ENCODE results near the gene CFAP61. TPM values are rescaled to one million over a fixed set of nuclear protein-coding genes. Genes with fewer than 3 reads are reported as not detected.

Gene CFAP61
- total RNA-seq, 4 donors from 2014 or later: 0.19 to 1.4 (median 1.1) TPM

- 91 to 94% methylated on average over 5 of the region's 5 CpGs for WGBS, 2 donors
- no peak overlapping the region for H3K4me3 ChIP-seq (ENCODE audit: low read depth, poor library complexity, severe bottlenecking)
- no peak for DNase-seq (ENCODE audit: low spot score in 2 of 2)
- TF ChIP-seq POLR2A (IDR thresholded peaks at IDR 0.05) (no peak), CTCF (IDR thresholded peaks at IDR 0.05) (no peak)
- intact Hi-C loops (cut with DNase I; ENCODE audit: low total_unique reads): no loop called here
Measured at GRCh38 chr20:20212675-20213096, 160.4 kb downstream of the CFAP61 start.

GRCh38 chr20:20213526-20214121, 161.3 kb downstream of the CFAP61 start:
- DNase-seq (ENCODE audit: low spot score in 2 of 2): no peak
- no peak overlapping the region for H3K4me3 ChIP-seq (ENCODE audit: low read depth, poor library complexity, severe bottlenecking)
- no peak for TF ChIP-seq CTCF (IDR thresholded peaks at IDR 0.05)
- TF ChIP-seq POLR2A (IDR thresholded peaks at IDR 0.05): no peak
- 82 to 83% methylated on average over 5 of the region's 5 CpGs for WGBS, 2 donors
- intact Hi-C loops (cut with DNase I; ENCODE audit: low total_unique reads): no loop called here

GRCh38 chr20:20214757-20215275, 162.5 kb downstream of the CFAP61 start:
- DNase-seq (ENCODE audit: low spot score in 2 of 2): no peak
- TF ChIP-seq CTCF (IDR thresholded peaks at IDR 0.05): no peak
- TF ChIP-seq POLR2A (IDR thresholded peaks at IDR 0.05): no peak
- intact Hi-C loops (cut with DNase I; ENCODE audit: low total_unique reads): no loop called here
- H3K4me3 ChIP-seq (ENCODE audit: low read depth, poor library complexity, severe bottlenecking): no peak overlapping the region
- 52 to 61% methylated on average over 7 of the region's 7 CpGs for WGBS, 2 donors

GRCh38 chr20:20215976-20216727, 163.8 kb downstream of the CFAP61 start:
- H3K4me3 ChIP-seq (ENCODE audit: low read depth, poor library complexity, severe bottlenecking): no peak overlapping the region
- DNase-seq (ENCODE audit: low spot score in 2 of 2): no peak
- 59 to 60% methylated on average over 12 of the region's 12 CpGs for WGBS, 2 donors
- TF ChIP-seq CTCF (IDR thresholded peaks at IDR 0.05): no peak
- TF ChIP-seq POLR2A (IDR thresholded peaks at IDR 0.05): no peak
- intact Hi-C loops (cut with DNase I; ENCODE audit: low total_unique reads): no loop called here

GRCh38 chr20:20216941-20217340, 164.6 kb downstream of the CFAP61 start:
- WGBS, 2 donors: 54 to 62% methylated on average over 2 of the region's 2 CpGs
- TF ChIP-seq POLR2A (IDR thresholded peaks at IDR 0.05) (no peak), CTCF (IDR thresholded peaks at IDR 0.05) (no peak)
- DNase-seq (ENCODE audit: low spot score in 2 of 2): no peak
- intact Hi-C loops (cut with DNase I; ENCODE audit: low total_unique reads): no loop called here
- H3K4me3 ChIP-seq (ENCODE audit: low read depth, poor library complexity, severe bottlenecking): no peak overlapping the region
